ENCODE results near the gene EBNA1BP2. TPM values are rescaled to one million over a fixed set of nuclear protein-coding genes. Genes with fewer than 3 reads are reported as not detected.
A peak's percentile ranks its signal among the peaks of the same experiment; 100 is the strongest.
"Not testable (repeated sequence)": the region's sequence is repeated elsewhere in the genome, so short reads cannot be mapped to it uniquely, and the experiment has no call there.

EBNA1BP2 gene
- polyA plus RNA-seq, 3 donors from 2014 or later: 52.8 to 61.7 (median 57.6) TPM

DNA sequence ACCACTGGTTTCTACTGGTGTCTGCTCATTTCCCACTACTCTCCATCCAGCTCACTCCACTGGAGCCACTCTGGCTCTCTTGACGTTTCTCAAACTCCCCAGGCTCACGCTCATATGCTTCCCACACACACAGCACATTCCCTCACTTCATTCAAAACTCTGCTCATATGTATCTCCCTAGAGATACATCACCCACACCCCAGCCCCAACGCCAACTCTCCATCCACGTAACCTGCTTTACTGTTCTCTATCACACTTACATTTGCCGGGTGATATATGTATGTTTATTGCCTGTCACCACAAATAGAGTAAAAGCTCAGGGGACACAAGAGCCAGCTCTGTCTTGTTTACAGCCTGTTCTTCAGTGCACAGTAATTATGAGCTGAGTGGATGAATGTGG, 22.2 kb downstream of the EBNA1BP2 start:
- Mint-ChIP-seq H3K27me3 (ENCODE audit: low read depth in 3 of 3) (peaks cover 17 to 33% (median 17%) of the 10 kb centered on the region in 3 donors), H3K4me1 (peaks cover 10 to 16% of the 10 kb centered on the region in 2 donors), H3K36me3 (no peaks in the 10 kb centered on the region), H3K9me3 (no peaks in the 10 kb centered on the region), H3K27ac (no peak overlapping the region), H3K4me3 (peak overlapping the region in 1 of 5 donors; percentile 4)
- no peak for DNase-seq

DNA sequence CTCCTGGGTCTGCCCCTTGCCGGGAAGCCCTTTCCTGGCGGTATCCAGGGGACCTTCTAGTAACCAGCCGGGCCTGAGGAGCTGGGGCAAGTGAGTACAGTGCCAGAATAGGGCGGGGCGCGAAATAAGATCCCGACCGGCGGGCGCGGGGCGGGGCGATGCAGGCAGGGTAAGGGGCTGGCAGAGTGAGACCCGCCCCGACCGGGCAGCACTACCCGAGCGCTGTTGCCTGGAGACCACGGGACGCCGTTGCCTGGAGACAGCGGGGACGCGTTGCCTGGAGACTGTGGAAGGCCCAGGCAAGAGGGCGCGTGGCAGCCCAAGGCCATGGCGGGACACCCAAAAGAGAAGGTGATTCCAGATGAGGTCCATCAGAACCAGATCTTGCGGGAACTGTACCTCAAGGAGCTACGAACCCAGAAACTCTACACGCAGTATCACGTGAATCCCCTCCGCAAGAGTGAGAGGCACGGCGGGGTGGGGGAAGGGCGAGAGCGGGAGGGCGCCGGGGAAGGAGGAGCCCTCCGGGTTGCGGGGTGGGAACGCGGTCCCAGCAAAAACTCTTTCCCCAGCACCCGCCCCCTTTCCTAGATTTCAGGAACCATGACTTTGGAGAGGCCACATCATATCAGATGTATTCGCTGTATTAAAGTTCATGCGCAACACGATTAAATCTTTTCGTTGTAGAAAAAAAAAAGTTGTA, 24.3 kb downstream of the EBNA1BP2 start:
- no peaks in the 10 kb centered on the region for H3K9me3 Mint-ChIP-seq
- peaks cover 17 to 36% (median 20%) of the 10 kb centered on the region in 3 donors for H3K27me3 Mint-ChIP-seq (ENCODE audit: low read depth in 3 of 3)
- H3K4me1 Mint-ChIP-seq: peaks cover 10 to 16% of the 10 kb centered on the region in 2 donors
- no peaks in the 10 kb centered on the region for H3K36me3 Mint-ChIP-seq
- H3K27ac Mint-ChIP-seq: no peak overlapping the region
- peak in 1 of 3 donors; percentile 10 for DNase-seq
- peak overlapping the region in 1 of 5 donors; percentile 15 for H3K4me3 Mint-ChIP-seq

DNA sequence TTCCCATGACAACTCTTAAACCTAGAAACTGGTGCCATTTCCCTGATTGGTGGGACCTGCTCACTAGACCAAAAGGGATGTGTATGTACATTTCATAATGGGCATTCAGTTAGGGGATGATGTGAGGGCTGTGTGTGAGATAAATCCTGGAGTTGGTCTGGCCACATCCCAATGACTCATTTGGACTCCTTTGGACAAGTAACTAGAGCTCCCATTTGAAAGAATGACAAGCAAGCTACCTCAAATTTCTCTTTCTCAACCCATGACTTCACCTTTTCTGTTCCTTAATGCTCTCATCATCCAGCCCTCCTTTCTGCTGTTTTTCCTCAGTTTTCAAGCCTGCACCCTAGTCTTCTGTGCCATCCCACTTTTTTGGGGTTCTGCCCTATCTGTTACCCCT, 27.9 kb downstream of the EBNA1BP2 start:
- no peaks in the 10 kb centered on the region for H3K36me3 Mint-ChIP-seq
- H3K27me3 Mint-ChIP-seq (ENCODE audit: low read depth in 3 of 3): peaks cover 11 to 29% (median 21%) of the 10 kb centered on the region in 3 donors
- H3K27ac Mint-ChIP-seq: no peak overlapping the region
- no peak for DNase-seq
- H3K9me3 Mint-ChIP-seq: no peaks in the 10 kb centered on the region
- peaks cover 10 to 16% of the 10 kb centered on the region in 2 donors for H3K4me1 Mint-ChIP-seq
- H3K4me3 Mint-ChIP-seq: no peak overlapping the region

DNA sequence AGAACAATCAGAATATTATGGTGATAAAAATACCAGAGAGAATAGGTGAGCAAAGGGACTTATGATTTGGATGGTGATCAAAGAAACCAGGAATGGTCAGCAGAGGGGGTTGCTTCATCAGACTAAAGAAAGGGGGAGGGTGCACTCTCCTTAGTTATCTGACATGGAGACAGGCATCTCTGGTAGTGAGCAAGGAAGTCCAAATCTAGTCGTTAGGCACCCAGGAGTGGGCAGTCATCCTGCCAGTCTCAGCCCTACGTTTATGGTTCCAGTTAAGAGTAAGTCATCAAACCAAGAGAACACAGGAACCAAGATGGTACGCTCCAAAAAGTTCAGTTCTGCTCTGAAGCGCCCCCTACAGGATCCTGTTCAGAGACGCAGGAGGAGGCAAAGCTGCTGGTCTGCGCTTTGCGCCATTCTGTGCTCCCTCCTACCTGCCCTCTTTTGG, 28.6 kb downstream of the EBNA1BP2 start:
- Mint-ChIP-seq H3K27me3 (ENCODE audit: low read depth in 3 of 3) (peaks cover 8 to 23% (median 19%) of the 10 kb centered on the region in 3 donors), H3K36me3 (no peaks in the 10 kb centered on the region), H3K27ac (no peak overlapping the region), H3K4me3 (no peak overlapping the region), H3K9me3 (no peaks in the 10 kb centered on the region), H3K4me1 (peaks cover 7 to 10% of the 10 kb centered on the region in 2 donors)
- DNase-seq: no peak

DNA sequence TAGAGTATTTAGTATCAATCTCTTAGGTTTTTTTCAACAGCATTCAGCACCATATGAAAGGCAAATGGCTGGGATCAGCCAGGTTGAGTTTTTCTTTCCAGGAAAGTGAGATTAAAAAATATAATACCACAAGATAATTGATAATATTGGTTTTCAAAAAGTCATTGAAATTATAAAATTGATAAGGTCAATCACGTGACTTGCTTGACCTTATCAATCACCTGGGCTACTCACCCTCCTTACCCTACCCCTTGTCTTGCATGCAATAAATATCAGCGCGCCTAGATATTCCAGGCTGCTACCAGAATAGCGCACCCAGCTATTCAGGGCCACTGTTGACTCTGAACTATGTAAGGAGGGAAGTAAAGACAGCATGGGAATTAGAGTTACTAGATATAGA, 31.5 kb downstream of the EBNA1BP2 start:
- H3K27ac Mint-ChIP-seq: no peak overlapping the region
- peaks cover 3 to 13% (median 11%) of the 10 kb centered on the region in 3 donors for H3K27me3 Mint-ChIP-seq (ENCODE audit: low read depth in 3 of 3)
- no peaks in the 10 kb centered on the region for H3K36me3 Mint-ChIP-seq
- H3K4me3 Mint-ChIP-seq: no peak overlapping the region
- no peak for DNase-seq
- no peaks in the 10 kb centered on the region for H3K4me1 Mint-ChIP-seq
- H3K9me3 Mint-ChIP-seq: no peaks in the 10 kb centered on the region

DNA sequence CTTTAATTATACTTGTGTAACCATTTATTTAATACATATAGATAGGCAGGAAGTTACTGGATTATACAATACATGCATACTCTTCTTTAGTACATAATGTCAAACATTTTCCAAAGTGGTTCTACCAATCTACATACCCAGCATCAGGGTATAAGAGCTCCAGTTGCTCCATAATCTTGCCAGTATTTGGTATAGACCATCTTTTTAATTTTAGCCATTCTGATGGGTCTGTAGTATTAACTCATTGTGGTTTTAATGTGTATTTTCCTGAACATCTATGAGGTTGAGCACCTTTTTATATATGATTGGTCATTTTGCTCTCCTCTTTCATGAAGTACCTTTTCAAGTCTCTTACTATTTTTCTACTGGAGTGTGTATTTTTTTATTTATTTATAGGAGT, 32.1 kb downstream of the EBNA1BP2 start:
- H3K27me3 Mint-ChIP-seq (ENCODE audit: low read depth in 3 of 3): peaks cover 1 to 10% (median 7%) of the 10 kb centered on the region in 3 donors
- H3K27ac Mint-ChIP-seq: no peak overlapping the region
- no peaks in the 10 kb centered on the region for H3K9me3 Mint-ChIP-seq
- H3K4me3 Mint-ChIP-seq: no peak overlapping the region
- no peak for DNase-seq
- H3K4me1 Mint-ChIP-seq: no peaks in the 10 kb centered on the region
- no peaks in the 10 kb centered on the region for H3K36me3 Mint-ChIP-seq

DNA sequence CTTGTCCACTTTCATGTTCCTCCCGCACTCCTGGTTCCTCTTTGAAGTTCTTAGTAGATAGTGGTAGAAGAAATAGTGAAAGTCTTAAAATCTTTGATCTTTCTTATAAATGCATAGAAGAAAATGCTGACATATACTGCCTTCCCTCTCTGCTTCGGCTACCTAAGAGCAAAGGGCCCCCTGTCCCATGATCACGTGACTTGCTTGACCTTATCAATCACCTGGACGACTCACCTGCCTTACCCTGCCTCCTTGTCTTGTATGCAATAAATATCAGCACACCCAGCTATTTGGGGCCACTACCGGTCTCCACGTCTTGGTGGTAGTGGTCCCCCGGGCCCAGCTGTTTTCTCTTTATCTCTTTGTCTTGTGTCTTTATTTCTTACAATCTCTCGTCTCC, 32.8 kb downstream of the EBNA1BP2 start:
- H3K27me3 Mint-ChIP-seq (ENCODE audit: low read depth in 3 of 3); H3K9me3 Mint-ChIP-seq; H3K4me1 Mint-ChIP-seq; H3K27ac Mint-ChIP-seq; H3K4me3 Mint-ChIP-seq; DNase-seq; H3K36me3 Mint-ChIP-seq: not testable (repeated sequence)

DNA sequence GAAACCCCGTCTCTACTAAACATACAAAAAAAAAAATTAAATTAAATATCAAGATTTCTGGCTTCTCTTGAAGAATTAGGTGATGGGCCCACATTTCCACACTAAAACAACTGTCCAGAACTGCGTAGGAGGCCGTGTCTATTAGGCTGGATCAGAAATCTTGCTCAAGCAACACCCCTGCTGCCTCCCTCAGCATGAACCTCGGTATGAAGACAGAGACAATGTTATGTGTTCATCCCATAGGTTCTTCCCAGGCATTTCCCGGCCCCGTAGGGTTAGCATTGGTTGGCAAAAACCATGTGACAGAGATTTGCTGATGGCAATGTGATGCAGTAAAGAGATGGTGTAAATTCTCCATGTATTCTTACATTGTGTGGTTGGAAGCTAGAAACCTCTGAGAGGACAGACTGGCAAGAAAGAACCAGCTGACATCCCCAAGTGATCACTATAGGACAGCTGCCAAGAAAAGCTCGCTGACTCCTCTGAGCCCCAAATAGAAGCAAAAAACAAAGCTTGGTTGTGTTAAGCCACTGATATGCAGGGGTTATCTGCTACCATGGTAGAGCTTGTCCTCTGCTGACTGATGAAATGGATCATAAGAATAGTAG, 34.5 kb downstream of the EBNA1BP2 start:
- H3K4me3 Mint-ChIP-seq: no peak overlapping the region
- H3K4me1 Mint-ChIP-seq: no peaks in the 10 kb centered on the region
- peaks cover 3 to 4% (median 4%) of the 10 kb centered on the region in 3 donors for H3K27me3 Mint-ChIP-seq (ENCODE audit: low read depth in 3 of 3)
- H3K27ac Mint-ChIP-seq: no peak overlapping the region
- no peaks in the 10 kb centered on the region for H3K36me3 Mint-ChIP-seq
- H3K9me3 Mint-ChIP-seq: no peaks in the 10 kb centered on the region
- no peak for DNase-seq

DNA sequence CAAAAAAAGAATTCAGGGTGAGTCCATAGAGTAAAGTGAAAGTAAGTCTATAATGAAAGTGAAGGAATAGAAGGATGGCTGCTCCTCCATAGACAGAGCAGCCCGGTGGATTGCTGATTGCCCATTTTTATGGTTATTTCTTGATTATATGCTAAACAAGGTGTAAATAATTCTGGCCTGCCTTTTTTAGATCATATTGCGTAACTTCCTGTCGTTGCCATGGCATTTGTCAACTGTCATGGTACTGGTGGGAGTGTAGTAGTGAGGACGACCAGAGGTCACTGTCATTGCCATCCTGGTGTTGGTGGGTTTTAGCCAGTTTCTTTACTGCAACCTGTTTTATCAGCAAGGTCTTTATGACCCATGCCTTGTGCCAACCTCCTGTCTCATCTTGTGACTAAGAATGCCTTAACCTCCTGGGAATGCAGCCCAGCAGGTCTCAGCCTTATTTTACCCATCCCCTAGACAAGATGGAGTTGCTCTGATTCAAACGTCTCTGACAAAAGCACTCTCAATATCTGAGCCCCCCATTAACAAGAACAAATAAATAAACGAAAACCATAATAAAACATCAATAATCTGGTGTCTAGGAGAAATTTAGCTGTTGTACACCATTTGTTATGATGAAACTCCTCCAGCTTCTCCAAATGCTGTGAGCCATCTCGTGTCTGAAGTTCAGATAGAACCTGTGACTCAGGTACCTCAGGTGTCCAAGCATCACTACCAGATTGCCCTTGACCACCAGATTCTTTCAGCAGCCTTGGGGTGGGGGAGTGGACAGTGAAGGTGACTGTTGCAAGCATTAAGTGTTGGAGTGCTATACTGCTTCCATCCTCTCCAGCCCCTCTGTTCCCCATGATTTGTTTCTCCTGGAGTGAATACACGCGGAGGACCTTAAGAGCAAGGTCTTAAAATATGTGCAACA, 36.0 kb downstream of the EBNA1BP2 start:
- H3K4me1 Mint-ChIP-seq: no peaks in the 10 kb centered on the region
- no peak for DNase-seq
- H3K9me3 Mint-ChIP-seq: no peaks in the 10 kb centered on the region
- H3K27ac Mint-ChIP-seq: no peak overlapping the region
- no peak overlapping the region for H3K4me3 Mint-ChIP-seq
- peaks cover 3 to 4% (median 4%) of the 10 kb centered on the region in 3 donors for H3K27me3 Mint-ChIP-seq (ENCODE audit: low read depth in 3 of 3)
- no peaks in the 10 kb centered on the region for H3K36me3 Mint-ChIP-seq

DNA sequence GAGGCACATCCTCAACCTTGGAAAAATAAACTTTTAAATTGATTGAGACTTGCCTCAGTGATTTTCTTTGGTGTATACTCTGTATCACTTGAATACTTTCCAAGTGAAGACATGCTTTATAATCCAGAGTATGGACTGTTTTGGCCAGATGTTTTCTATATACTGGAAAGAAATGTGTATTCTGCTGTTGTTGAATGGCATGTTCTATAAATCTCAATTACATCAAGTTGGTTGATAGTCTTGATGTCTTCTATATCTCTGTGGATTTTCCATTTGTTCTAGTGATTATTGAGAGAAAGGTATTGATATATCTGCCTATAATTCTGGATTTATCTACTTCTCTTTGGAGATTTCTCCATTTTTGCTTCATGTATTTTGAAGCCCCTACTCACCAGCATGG, 37.5 kb downstream of the EBNA1BP2 start:
- Mint-ChIP-seq H3K36me3 (no peaks in the 10 kb centered on the region), H3K9me3 (peaks cover 0 to 3% (median 0%) of the 10 kb centered on the region in 6 donors), H3K4me3 (no peak overlapping the region), H3K4me1 (no peaks in the 10 kb centered on the region), H3K27ac (no peak overlapping the region), H3K27me3 (ENCODE audit: low read depth in 3 of 3) (peaks cover 6 to 8% (median 6%) of the 10 kb centered on the region in 3 donors)
- no peak for DNase-seq

DNA sequence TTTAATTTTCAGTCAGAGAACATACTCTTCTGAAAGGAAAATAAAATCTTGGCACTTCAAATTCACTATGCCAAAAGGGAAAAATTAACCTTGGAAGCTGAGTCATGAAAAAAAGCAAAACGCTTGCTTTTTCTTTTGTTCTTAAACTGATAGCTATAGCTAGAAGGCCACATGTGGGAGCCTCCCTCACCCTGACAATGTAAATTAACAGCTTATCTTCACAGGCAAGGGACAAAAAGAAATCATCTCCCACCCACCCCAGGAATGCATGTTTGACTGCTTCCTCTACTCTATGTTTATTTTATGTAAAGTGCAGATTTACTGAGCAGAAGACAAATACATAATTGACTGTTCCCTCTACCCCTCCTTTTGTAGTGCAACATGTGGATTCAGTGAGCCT, 38.0 kb downstream of the EBNA1BP2 start:
- no peak for DNase-seq
- H3K4me3 Mint-ChIP-seq: no peak overlapping the region
- H3K4me1 Mint-ChIP-seq: no peaks in the 10 kb centered on the region
- peaks cover 6 to 10% (median 6%) of the 10 kb centered on the region in 3 donors for H3K27me3 Mint-ChIP-seq (ENCODE audit: low read depth in 3 of 3)
- H3K9me3 Mint-ChIP-seq: peaks cover 0 to 3% (median 0%) of the 10 kb centered on the region in 6 donors
- no peaks in the 10 kb centered on the region for H3K36me3 Mint-ChIP-seq
- H3K27ac Mint-ChIP-seq: no peak overlapping the region

DNA sequence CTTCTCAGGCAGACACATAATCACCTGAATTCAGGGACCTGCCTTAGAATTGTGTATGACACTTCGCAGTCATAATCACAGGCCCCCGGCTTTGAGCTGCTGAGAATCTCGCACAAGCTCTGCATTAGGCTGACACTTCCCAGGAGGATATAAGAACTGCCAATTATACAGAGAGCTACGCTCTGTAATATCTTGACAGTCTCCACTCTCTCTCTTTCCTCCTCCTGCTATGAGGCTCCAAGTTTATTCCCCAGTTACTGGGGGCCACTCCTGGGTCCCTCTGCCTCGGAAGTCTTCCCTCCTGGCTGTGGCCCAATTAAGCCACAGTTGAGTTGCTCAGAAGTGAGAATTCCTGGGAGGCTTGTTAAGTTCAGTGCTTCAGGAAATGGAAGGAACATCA, 42.7 kb downstream of the EBNA1BP2 start:
- no peak for DNase-seq
- H3K4me1 Mint-ChIP-seq: no peaks in the 10 kb centered on the region
- no peak overlapping the region for H3K4me3 Mint-ChIP-seq
- no peaks in the 10 kb centered on the region for H3K36me3 Mint-ChIP-seq
- H3K9me3 Mint-ChIP-seq: peaks cover 0 to 3% (median 0%) of the 10 kb centered on the region in 6 donors
- H3K27me3 Mint-ChIP-seq (ENCODE audit: low read depth in 3 of 3): peaks cover 6 to 21% (median 8%) of the 10 kb centered on the region in 3 donors
- no peak overlapping the region for H3K27ac Mint-ChIP-seq

DNA sequence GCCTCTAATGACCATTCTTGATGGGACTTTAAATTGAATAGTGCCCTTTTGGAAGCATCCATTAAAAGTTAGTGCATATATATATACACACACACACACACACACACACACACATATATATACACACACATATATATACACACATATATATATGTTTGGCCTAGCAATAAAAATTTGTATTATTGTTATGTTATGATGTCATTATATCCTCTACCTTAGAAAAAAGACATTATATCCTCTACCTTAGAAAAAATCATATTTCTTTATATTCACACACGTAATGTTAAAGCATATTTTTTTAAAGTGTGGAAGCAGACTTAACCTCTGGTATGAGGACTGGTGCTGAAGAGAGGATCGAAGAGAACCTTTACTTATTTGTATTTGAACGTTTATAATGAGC, 43.3 kb downstream of the EBNA1BP2 start:
- peaks cover 6 to 21% (median 8%) of the 10 kb centered on the region in 3 donors for H3K27me3 Mint-ChIP-seq (ENCODE audit: low read depth in 3 of 3)
- peaks cover 0 to 3% (median 0%) of the 10 kb centered on the region in 6 donors for H3K9me3 Mint-ChIP-seq
- no peaks in the 10 kb centered on the region for H3K4me1 Mint-ChIP-seq
- no peak for DNase-seq
- H3K36me3 Mint-ChIP-seq: no peaks in the 10 kb centered on the region
- no peak overlapping the region for H3K27ac Mint-ChIP-seq
- no peak overlapping the region for H3K4me3 Mint-ChIP-seq

DNA sequence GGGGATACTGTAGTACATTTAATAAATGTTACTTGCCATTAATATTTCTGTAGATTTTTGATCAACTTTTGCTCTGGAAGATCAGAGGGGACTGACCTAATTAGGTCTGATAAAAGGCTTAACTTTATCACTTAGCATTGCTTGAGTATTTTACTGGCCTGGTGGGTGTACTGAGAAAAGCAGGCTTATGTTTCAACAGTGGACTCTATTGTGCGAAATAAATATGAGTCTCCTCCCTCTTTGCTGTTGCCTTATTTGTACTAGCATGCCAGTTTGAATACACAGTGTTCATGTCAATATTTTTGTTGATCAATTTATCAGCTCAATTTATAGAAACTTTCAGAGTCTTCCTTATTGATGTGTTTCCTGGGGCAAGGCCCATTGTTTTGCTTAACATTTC, 49.1 kb downstream of the EBNA1BP2 start:
- Mint-ChIP-seq H3K27me3 (ENCODE audit: low read depth in 3 of 3) (peaks cover 2 to 26% (median 11%) of the 10 kb centered on the region in 3 donors), H3K9me3 (no peaks in the 10 kb centered on the region), H3K27ac (no peak overlapping the region), H3K4me1 (no peaks in the 10 kb centered on the region), H3K36me3 (no peaks in the 10 kb centered on the region), H3K4me3 (no peak overlapping the region)
- DNase-seq: no peak

Measured in immature natural killer cell (primary cell).